NCI-H748 (cell line): ENCODE measurements around the gene SMIM5.

Experiments
- DNase-seq: peaks from one replicate; lab custom pipeline; 2025; ENCODE audit not compliant: unreplicated experiment; lab: John Stamatoyannopoulos, UW

The SMIM5 gene

GRCh38 chr17:75664099-75664549 lies 30.9 kb downstream of the SMIM5 start:
- DNase-seq, result no peak

GRCh38 chr17:75665981-75666380 lies 32.7 kb downstream of the SMIM5 start:
- DNase-seq, result no peak

GRCh38 chr17:75666959-75667790 lies 33.9 kb downstream of the SMIM5 start, which contains the start of the genes RECQL5 and SAP30BP:
TSS of gene RECQL5 (minus strand) at chr17:75667154. CDS start at chr17:75666557, 597 bp downstream.
TSS of gene SAP30BP (plus strand) at chr17:75667338. CDS start at chr17:75667373, 35 bp downstream.
- DNase-seq, result peak; percentile 96

- no peak for DNase-seq
These were observed 34.6 kb downstream of the SMIM5 start for GRCh38 chr17:75667825-75668224.

- no peak for DNase-seq
These were observed 35.3 kb downstream of the SMIM5 start for GRCh38 chr17:75668489-75668888.

GRCh38 chr17:75670868-75671267 lies 37.6 kb downstream of the SMIM5 start:
- DNase-seq, result no peak

DNA sequence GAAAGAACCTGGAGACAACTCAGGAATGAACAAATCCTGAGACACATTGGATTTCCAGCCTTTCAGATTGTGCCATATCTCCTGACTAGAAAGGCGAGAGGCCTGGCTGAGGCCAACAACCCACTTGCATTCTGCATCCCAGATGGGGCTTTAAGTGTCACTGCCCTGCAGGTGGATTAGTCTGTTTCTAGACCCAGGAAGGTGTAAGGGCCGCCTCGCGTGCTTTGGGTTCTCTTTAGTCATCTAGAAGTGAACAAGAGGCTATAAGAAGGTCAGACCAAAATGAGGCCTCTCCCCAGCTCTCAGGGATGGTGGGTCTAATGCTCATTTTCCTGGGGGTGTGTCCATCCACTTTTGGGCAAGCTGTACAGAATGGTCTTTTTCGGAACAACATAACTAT lies 38.8 kb downstream of the SMIM5 start:
- no peak for DNase-seq

- DNase-seq, result no peak
These were observed 40.3 kb downstream of the SMIM5 start for GRCh38 chr17:75673487-75673886.

DNA sequence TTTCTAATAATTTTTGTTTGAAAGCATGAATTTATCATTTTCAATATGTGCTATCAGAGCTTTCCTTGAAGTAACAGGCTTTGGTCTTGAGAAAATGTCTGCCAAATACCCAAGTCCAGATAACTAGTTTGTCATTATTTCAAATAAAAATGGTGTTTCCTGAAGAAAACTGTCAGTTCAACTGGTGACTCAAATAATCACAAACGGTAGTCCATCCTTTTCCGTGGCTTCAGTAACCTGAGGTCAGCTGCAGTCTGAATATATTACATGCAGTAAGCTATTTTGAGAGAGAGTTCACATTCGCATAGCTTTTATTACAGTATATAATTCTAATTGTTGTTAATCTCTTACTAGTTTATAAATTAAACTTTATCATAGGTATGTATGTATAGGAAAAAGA lies 43.2 kb downstream of the SMIM5 start:
- DNase-seq, result no peak

- peak; percentile 18 for DNase-seq
These were observed 46.5 kb downstream of the SMIM5 start for GRCh38 chr17:75679706-75680211.

- DNase-seq, result no peak
These were observed 47.2 kb downstream of the SMIM5 start for GRCh38 chr17:75680431-75680830.

GRCh38 chr17:75681289-75681688 lies 48.1 kb downstream of the SMIM5 start:
- DNase-seq, result no peak

GRCh38 chr17:75683583-75683982 lies 50.3 kb downstream of the SMIM5 start:
- no peak for DNase-seq

DNA sequence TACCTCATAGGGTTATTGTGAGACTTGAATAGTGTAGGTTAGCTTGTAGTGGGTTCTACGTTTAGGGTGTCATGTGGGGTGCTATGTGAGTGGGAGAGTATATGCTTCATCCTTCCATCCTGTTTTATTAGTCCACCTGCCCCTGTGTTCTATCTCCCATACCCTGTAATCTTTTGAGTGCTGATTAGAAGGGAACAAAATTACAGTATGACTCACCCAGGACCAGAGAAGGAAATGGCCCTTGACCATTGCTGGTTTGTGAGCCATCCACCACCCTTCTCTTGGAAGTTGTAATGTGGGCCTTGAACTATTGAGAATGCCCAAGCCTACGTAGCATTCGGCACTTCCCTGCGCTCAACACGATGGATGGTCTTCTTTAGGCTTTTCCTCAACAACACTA lies 51.0 kb downstream of the SMIM5 start:
- no peak for DNase-seq

- DNase-seq, result no peak
These were observed 51.7 kb downstream of the SMIM5 start for GRCh38 chr17:75684924-75685323.

DNA sequence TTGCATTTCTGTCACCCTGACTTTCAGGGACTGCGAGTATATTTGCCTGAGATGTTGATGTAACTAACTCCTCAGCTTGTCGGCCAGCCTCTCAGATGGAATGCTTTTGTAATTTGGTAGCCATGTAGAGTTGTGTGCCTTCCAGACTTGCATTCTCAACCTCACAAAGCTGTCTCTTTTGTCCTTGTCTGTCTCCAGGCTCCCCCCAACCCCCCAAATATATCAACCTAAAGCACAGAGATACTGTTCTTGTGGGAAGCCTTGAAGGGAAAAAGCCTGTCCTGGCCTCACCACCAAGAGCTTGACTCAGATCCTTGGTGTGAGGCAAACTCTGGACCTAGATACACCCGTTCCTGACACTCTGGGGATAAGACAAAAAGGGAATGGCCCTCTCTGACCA lies 52.3 kb downstream of the SMIM5 start:
- DNase-seq, result no peak

GRCh38 chr17:75688209-75688825 lies 55.1 kb downstream of the SMIM5 start:
- DNase-seq, result no peak

- no peak for DNase-seq
These were observed 56.2 kb downstream of the SMIM5 start for GRCh38 chr17:75689441-75689873.
